Measurements from ENCODE around the gene TCF7L1. TPM values are rescaled to one million over a fixed set of nuclear protein-coding genes. Genes with fewer than 3 reads are reported as not detected.

Gene TCF7L1
- total RNA-seq, 4 donors from 2014 or later = 2.1 to 14.0 (median 3.9) TPM

DNA sequence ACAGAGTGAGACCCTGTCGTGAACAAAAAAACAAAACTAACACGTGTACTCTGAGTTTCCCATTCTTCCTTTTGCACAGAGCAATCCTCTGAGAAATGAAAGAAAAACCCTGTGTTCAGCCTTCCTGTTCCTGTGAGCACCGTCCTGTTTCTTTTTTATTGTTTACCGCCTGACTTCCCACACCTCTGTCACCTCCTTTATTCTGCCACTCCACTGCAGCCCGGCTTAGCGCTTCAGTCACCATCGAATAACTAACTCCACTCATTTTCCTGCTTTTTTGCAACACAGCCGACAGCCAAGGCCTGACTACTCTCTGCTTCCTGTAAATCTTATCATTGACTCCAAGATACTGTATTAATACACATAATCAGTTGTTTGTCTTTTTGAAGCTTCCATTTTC lies 153.7 kb downstream of the TCF7L1 start:
- ATAC-seq (ENCODE audit: low FRiP score) = no peak
- no peak for DNase-seq (ENCODE audit: low spot score)
- TF ChIP-seq, protein P1, sequence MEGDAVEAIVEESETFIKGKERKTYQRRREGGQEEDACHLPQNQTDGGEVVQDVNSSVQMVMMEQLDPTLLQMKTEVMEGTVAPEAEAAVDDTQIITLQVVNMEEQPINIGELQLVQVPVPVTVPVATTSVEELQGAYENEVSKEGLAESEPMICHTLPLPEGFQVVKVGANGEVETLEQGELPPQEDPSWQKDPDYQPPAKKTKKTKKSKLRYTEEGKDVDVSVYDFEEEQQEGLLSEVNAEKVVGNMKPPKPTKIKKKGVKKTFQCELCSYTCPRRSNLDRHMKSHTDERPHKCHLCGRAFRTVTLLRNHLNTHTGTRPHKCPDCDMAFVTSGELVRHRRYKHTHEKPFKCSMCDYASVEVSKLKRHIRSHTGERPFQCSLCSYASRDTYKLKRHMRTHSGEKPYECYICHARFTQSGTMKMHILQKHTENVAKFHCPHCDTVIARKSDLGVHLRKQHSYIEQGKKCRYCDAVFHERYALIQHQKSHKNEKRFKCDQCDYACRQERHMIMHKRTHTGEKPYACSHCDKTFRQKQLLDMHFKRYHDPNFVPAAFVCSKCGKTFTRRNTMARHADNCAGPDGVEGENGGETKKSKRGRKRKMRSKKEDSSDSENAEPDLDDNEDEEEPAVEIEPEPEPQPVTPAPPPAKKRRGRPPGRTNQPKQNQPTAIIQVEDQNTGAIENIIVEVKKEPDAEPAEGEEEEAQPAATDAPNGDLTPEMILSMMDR (IDR thresholded peaks at IDR 0.05) = no peak

DNA sequence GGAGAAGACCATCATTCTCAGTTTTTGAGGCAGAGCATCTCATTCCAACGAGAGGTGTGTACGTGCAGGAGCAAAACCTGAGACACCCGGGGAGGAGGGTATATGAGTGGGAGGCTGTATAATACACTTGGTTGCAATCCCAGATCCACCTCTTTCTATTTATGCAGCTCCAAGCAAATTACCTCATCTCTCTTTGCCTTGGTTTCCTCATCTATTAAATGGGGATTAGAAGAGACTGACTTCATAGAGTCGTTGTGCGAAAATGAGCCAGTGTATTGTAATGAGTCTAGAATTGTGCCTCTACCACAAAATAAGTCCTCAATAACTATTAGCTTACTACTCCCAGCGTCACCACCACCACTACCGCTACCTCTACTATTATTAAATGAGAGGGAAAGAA lies 154.5 kb downstream of the TCF7L1 start:
- ATAC-seq (ENCODE audit: low FRiP score) (no peak), DNase-seq (ENCODE audit: low spot score) (no peak)
- TF ChIP-seq, protein P1 (IDR thresholded peaks at IDR 0.05) = no peak

DNA sequence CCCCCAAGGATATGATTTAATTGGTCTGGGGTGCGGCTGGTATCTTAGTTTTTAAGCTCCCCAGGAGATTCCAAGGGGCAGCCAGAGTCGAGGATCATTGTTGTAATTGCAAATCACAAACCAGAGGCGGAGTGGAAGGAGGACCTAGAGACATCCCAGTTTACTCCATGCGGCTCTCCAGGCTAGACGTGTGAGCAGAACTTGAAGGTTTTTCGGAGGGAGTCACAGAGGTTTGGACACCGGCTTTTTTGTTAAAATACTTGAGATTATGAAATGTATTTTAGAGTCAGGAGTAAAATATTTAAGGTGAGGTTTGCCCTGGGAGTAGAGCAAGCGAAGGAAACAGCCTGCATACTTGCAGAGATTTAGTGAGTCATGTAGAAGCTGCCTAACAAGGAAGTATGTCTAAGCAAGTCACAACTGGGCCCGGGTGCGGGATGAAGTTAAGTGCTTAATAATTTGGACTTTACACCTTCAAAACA lies 155.1 kb downstream of the TCF7L1 start:
- TF ChIP-seq, protein P1 (IDR thresholded peaks at IDR 0.05) = no peak
- no peak for DNase-seq (ENCODE audit: low spot score)
- peak; percentile 89 for ATAC-seq (ENCODE audit: low FRiP score)

DNA sequence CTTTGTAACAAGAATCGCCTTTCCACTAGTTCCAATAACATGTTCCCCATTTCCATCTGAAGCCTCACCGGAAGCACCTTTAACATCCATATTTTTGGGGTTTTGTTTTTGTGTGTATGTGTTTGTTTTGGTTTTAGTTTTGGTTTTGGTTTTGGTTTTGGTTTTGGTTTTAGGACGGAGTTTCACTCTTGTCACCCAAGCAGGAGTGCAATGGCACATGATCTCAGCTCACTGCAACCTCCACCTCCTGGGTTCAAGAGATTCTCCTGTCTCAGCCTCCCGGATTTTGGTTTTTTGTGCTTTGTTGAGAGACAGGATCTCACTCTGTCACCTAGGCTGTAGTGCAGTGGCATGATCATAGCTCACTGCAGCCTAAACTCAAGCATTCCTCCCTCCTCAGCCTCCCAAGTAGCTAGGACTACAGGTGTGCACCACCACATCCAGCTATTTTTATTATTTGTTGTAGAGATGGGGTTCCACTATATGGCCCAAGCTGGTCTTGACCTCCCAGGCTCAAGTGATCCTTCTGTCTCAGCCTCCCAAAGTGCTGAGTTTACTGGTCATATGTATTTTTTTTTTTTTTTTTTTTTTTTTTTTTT lies 158.3 kb downstream of the TCF7L1 start:
- DNase-seq (ENCODE audit: low spot score) (no peak), ATAC-seq (ENCODE audit: low FRiP score) (no peak)
- TF ChIP-seq, protein P1 (IDR thresholded peaks at IDR 0.05) = no peak

DNA sequence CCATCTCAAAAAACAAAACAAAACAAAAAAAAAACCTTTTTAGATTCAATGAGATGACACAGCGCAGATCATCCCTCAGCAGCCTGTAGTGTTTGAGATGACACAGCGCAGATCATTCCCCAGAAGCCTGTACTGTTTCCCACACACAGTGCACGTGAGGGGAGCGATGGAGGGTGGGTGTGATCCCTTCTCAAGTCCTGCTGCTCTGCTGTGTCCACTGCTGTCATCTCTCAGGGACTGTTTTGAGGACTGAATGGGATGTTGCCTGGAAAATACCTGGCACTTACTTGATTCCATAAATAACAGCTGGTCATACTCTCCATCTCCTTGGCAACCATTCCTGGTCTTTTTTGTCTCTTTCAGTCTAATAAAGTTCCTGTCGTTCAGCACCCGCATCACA lies 168.9 kb downstream of the TCF7L1 start:
- no peak for ATAC-seq (ENCODE audit: low FRiP score)
- TF ChIP-seq, protein P1 (IDR thresholded peaks at IDR 0.05) = no peak
- DNase-seq (ENCODE audit: low spot score) = no peak

DNA sequence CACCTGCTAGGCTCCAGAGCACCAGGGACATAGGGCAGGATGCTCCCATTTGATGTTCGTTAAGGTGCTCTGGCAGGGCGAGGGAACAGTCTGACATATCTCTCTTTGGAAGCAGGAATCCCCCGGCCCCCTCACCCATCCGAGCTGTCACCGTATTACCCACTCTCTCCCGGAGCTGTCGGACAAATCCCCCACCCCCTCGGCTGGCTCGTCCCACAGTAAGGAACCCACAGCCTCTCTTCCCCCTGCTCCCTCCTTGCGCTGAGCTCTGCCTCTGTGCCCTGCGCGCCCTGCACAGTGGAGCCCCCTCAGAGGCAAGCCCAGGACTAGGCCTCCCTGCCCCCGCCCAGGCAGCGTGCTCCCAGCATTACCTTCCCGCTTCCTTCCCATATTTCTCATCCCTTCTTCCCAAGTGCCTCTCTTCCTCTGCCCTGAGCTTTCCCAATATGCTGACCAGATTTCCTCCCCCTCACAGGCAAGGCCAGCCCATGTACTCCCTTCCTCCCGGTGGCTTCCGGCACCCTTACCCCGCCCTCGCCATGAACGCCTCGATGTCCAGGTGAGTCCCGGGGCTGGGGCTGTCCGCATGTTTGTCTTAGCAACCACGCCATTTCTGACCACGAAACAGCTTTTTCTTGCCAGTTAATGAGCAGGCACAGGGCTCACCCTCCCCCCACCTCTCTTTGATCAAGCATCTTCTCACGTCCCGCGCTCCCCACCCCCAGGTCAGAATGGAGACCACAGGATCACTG lies 170.8 kb downstream of the TCF7L1 start:
- no peak for ATAC-seq (ENCODE audit: low FRiP score)
- no peak for DNase-seq (ENCODE audit: low spot score)
- TF ChIP-seq, protein P1 (IDR thresholded peaks at IDR 0.05) = no peak

DNA sequence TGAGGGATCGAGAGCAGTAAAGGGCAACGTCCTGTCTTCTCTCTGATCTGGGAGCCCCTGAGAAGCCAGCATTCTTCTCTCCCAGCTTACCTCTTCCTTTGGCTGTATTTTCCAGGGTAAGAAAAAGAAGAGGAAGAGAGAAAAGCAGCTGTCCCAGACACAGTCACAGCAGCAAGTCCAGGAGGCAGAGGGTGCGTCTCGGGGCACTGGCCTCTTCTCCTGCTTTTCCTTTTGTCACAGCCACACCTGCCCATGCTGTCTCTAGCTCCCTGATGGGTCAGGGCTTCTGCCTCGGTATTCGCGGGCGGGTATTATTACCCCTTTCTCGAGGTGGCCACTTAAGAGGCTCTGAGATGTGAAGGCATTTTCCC lies 174.3 kb downstream of the TCF7L1 start:
- TF ChIP-seq, protein P1 (IDR thresholded peaks at IDR 0.05) = no peak
- ATAC-seq (ENCODE audit: low FRiP score) (no peak), DNase-seq (ENCODE audit: low spot score) (no peak)
